Naive thymus-derived CD8-positive, alpha-beta T cell (primary cell): ENCODE measurements around the gene TMEM14A. TPM values are rescaled to one million over a fixed set of nuclear protein-coding genes. Genes with fewer than 3 reads are reported as not detected.

Experiments used
- ATAC-seq, 2 donors: fragments of 150-1000 bp; cut with Tn5 transposase in 1 of 2; sonication (Bioruptor Pico), chemical (Tn5 transposase) in 1 of 2; 1 replicate in 1 of 2; 2 replicates in 1 of 2; pipeline ENCODE4 v1.10.0; 2021; ENCODE audit warnings: mild to moderate bottlenecking in 2 of 2, moderate library complexity in 2 of 2
- POLR2A ChIA-PET: fragments of 350-600 bp; sonication (Branson Sonifier 250); formaldehyde crosslinking; loops from one replicate; lab custom pipeline; 2021; ENCODE audit warnings: antibody characterized with exemption; lab: Charles Lee
- DNase-seq, 10 donors: peaks; one replicate each; pipeline versions ENCODE4 v3.0.0 to v3.0.0-alpha.2; 2020 to 2022
- H3K27ac Mint-ChIP-seq, 10 donors: one replicate each; pipeline ENCODE4 v1.8.0; 2020 to 2022; ENCODE audit warnings: mild to moderate bottlenecking in 10 of 10, mixed read lengths in 10 of 10, moderate library complexity in 4 of 10, inconsistent platforms in 1 of 10
- H3K27me3 Mint-ChIP-seq, 5 donors: one replicate each; pipeline ENCODE4 v1.8.0; 2021 to 2022; ENCODE audit warnings: mixed read lengths in 5 of 5
- H3K36me3 Mint-ChIP-seq, 3 donors: one replicate each; pipeline ENCODE4 v1.8.0; 2020 to 2022; ENCODE audit warnings: mixed read lengths in 3 of 3, mild to moderate bottlenecking in 2 of 3, inconsistent platforms in 1 of 3
- H3K4me1 Mint-ChIP-seq, 4 donors: one replicate each; pipeline ENCODE4 v1.8.0; 2021 to 2022; ENCODE audit warnings: mixed read lengths in 4 of 4
- H3K4me3 Mint-ChIP-seq, 10 donors: one replicate each; pipeline ENCODE4 v1.8.0; 2020 to 2022; ENCODE audit warnings: mild to moderate bottlenecking in 10 of 10, mixed read lengths in 10 of 10, moderate library complexity in 6 of 10, inconsistent platforms in 1 of 10
- H3K9me3 Mint-ChIP-seq, 9 donors: one replicate each; pipeline ENCODE4 v1.8.0; 2020 to 2022; ENCODE audit warnings: mixed read lengths in 9 of 9, mild to moderate bottlenecking in 3 of 9, inconsistent platforms in 1 of 9, moderate library complexity in 1 of 9
- polyA plus RNA-seq, 3 donors: library from polyadenylated mRNA; unstranded; fragments of 300-500 nt; fragmentation: Illumina TruSeq; gene quantifications; one replicate each; pipeline ENCODE4 v1.2.3, GENCODE V29; 2021
- total RNA-seq, 8 experiments: library from RNA in 2 of 8; stranded (reverse) in 2 of 8; gene quantifications; one replicate each; pipeline ENCODE4 v1.2.3 and lab custom pipeline; 2021 to 2026

Gene TMEM14A
- total RNA-seq (1 to 10 TPM; 7.3 to 8.3 TPM), polyA plus RNA-seq (10 to 100 TPM; 22.4 to 36.0 (median 32.7) TPM), total RNA-seq (lab: John Stamatoyannopoulos, UW) (3.0 to 8.8 (median 5.2) reads per million in 6 experiments)

DNA sequence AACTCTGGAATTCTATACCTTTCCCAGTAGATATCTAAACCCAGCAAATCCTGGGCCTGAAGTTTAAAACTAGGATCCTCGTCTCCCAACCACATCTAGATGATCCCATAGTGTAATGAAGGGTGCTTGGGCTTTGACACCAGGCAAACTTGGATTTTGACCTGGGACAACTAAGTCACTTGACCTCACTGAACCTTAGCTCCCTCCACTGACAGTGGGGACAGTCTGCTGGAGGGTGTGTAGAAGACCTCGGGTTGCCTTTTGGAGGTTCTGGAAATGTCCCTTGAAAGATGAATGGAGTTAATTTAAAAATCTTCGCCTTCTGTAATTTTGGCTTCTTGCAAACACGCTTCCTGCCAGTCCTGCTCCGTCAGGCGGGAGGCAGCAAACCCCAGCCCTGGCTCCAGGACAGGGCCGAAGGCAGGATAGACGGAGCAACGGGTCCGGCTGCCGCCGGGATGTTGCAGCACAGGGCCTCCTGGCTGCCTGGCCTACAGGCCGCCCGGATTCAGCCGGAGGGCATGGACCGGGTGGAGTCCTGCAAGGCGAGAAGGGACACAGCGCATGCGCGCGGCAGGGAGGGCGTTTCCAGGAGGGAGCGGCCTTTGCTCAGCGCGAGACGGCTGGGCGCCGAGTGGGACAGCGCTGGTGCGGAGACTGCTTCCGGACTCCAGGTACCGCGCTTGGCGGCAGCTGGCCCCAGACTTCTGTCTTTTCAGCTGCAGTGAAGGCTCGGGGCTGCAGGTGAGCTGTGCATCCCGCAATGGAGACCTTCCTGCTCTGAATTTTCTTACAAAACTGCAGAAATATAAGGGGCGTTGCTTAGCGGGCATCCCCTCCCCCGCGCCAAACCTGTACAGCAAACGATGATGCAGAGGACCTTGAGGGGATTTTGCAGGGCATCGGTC, at the start of gene TMEM14A:
Gene TMEM14A, plus strand, starts transcription at position 612 of the 908 bp plus-strand sequence. CDS start 5,990 bp downstream, outside the sequence.
- H3K4me3 Mint-ChIP-seq: peak within 1 kb of the TSS; percentile 84 to 95 (median 92)
- H3K27me3 Mint-ChIP-seq: no peaks in the 10 kb centered on the region
- POLR2A ChIA-PET: no interaction called here
- no peaks in the 10 kb centered on the region for H3K9me3 Mint-ChIP-seq
- peak; percentile 80 to 95 (median 89) for DNase-seq
- H3K36me3 Mint-ChIP-seq: peaks cover 0 to 7% (median 2%) of the 10 kb centered on the region in 3 donors
- peaks cover 11 to 37% (median 24%) of the 10 kb centered on the region in 4 donors for H3K4me1 Mint-ChIP-seq
- peak; percentile 95 to 98 for ATAC-seq
- peak within 1 kb of the TSS; percentile 76 to 94 (median 89) for H3K27ac Mint-ChIP-seq

- no peaks in the 10 kb centered on the region for H3K4me1 Mint-ChIP-seq
- H3K27me3 Mint-ChIP-seq: peaks cover 2 to 13% (median 8%) of the 10 kb centered on the region in 5 donors
- no peaks in the 10 kb centered on the region for H3K9me3 Mint-ChIP-seq
- H3K36me3 Mint-ChIP-seq: no peaks in the 10 kb centered on the region
- H3K27ac Mint-ChIP-seq: no peak overlapping the region
- ATAC-seq (no peak), DNase-seq (no peak)
- POLR2A ChIA-PET: no interaction called here
- no peak overlapping the region for H3K4me3 Mint-ChIP-seq
These were observed 49.3 kb upstream of the TMEM14A start for GRCh38 chr6:52621631-52622030.

DNA sequence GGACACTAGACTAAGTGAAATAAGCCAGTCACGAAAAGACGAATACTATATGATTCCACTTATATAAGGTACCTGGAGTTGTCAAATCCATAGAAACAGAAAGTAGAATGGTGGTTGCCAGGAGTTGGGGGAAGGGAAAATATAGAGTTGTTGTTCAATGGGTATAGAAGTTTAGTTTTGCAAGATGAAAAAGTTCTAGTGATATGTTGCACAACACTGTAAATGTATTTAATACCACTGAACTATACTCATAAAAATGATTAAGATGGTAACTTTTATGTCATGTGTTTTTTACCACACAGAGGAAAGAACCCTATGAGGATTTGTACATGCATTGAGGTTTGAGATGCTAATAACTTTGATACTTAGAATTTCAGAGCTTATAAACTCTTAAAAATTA, 48.1 kb upstream of the TMEM14A start:
- peaks cover 2 to 13% (median 6%) of the 10 kb centered on the region in 5 donors for H3K27me3 Mint-ChIP-seq

GRCh38 chr6:52632011-52632410, 38.9 kb upstream of the TMEM14A start:
- Mint-ChIP-seq H3K9me3 (no peaks in the 10 kb centered on the region), H3K4me3 (no peak overlapping the region), H3K36me3 (no peaks in the 10 kb centered on the region), H3K27me3 (no peaks in the 10 kb centered on the region), H3K27ac (no peak overlapping the region), H3K4me1 (peaks cover 2 to 7% (median 5%) of the 10 kb centered on the region in 4 donors)
- ATAC-seq: no peak
- POLR2A ChIA-PET: no interaction called here
- no peak for DNase-seq

More for the DNA sequence above, 48.1 kb upstream of the TMEM14A start:
- H3K36me3 Mint-ChIP-seq: no peaks in the 10 kb centered on the region
- no peak overlapping the region for H3K4me3 Mint-ChIP-seq
- H3K27ac Mint-ChIP-seq: no peak overlapping the region
- no peak for DNase-seq
- POLR2A ChIA-PET: no interaction called here
- no peak for ATAC-seq
- no peaks in the 10 kb centered on the region for H3K4me1 Mint-ChIP-seq
- no peaks in the 10 kb centered on the region for H3K9me3 Mint-ChIP-seq

DNA sequence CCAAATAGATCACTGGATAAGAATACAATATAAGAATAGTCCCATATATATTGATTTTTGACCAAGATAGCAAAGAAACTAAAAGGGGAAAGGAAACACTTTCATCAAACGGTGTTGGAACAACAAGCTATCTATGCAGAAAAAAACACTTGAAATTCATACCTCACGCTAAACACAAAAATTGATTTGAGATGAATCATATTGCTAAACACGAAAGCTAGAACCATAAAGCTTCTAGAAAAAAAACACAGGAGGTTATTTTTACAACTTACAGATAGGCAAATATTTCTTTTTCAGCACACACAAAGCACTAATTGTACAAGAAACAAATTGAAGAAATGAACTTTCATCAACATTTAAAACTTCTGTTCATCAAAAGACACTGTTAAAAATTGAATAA, 36.7 kb upstream of the TMEM14A start:
- ATAC-seq (no peak), DNase-seq (no peak)
- Mint-ChIP-seq H3K9me3 (no peaks in the 10 kb centered on the region), H3K27me3 (peaks cover 0 to 3% (median 0%) of the 10 kb centered on the region in 5 donors), H3K4me1 (peaks cover 2 to 7% (median 5%) of the 10 kb centered on the region in 4 donors), H3K36me3 (no peaks in the 10 kb centered on the region), H3K4me3 (no peak overlapping the region), H3K27ac (no peak overlapping the region)
- POLR2A ChIA-PET: no interaction called here

DNA sequence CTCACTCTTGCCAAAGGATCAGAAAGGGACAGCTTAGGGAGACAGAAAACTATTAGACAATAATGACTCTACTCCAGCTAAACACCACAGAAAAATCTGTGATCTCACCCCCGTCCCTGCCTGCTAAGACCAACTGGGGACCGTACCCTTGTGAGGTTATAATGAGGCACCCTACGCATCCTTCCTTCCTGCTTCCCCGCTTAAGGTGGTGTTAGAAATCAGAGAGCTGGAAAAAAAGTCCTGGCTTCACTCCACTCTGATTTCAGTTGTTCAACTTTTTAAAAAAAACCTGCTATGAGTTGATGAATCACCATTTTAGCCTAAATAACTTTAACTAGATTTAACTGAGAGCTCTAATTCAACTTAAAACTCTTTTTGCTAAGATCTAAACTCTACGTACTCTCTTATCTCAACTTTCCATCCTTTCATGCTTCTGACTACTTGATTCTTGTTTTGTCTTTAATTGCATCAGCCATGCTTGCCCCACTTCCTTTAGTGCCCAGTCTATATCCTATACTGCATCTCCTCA, 35.8 kb upstream of the TMEM14A start:
- Mint-ChIP-seq H3K4me1 (peaks cover 2 to 7% (median 5%) of the 10 kb centered on the region in 4 donors), H3K36me3 (no peaks in the 10 kb centered on the region), H3K27me3 (peaks cover 2 to 7% (median 6%) of the 10 kb centered on the region in 5 donors), H3K9me3 (no peaks in the 10 kb centered on the region), H3K27ac (peak overlapping the region in 1 of 10 donors; percentile 0), H3K4me3 (peak overlapping the region in 3 of 10 donors; percentile 0 to 12 (median 2))
- DNase-seq (no peak), ATAC-seq (no peak)
- POLR2A ChIA-PET: no interaction called here

GRCh38 chr6:52636830-52637229, 34.1 kb upstream of the TMEM14A start:
- Mint-ChIP-seq H3K4me1 (peaks cover 2 to 8% (median 7%) of the 10 kb centered on the region in 4 donors), H3K27me3 (peaks cover 3 to 21% (median 15%) of the 10 kb centered on the region in 5 donors), H3K4me3 (no peak overlapping the region), H3K27ac (no peak overlapping the region), H3K36me3 (no peaks in the 10 kb centered on the region), H3K9me3 (no peaks in the 10 kb centered on the region)
- DNase-seq (no peak), ATAC-seq (no peak)
- POLR2A ChIA-PET: no interaction called here

DNA sequence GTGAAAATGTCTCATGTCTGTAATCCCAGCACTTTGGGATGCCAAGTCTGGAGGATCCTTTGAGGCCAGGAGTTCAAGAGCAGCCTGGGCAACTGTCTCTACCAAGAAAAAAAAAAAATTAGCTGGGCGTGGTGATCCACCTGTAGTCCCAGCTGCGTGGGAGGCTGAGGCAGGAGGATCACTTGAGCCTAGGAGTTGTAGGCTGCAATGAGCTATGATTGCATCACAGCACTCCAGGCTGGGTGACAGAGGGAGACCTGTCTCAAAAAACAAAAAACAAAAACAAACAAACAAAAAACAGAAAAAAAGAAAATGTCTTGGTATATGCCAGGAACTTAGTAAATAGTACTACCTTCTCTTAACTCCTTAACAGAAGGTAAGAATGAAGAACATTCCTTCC, 31.4 kb upstream of the TMEM14A start:
- Mint-ChIP-seq H3K4me3 (no peak overlapping the region), H3K4me1 (peaks cover 2 to 11% (median 7%) of the 10 kb centered on the region in 4 donors), H3K27me3 (peaks cover 5 to 22% (median 17%) of the 10 kb centered on the region in 5 donors), H3K9me3 (no peaks in the 10 kb centered on the region), H3K27ac (no peak overlapping the region), H3K36me3 (no peaks in the 10 kb centered on the region)
- ATAC-seq (no peak), DNase-seq (no peak)
- POLR2A ChIA-PET: interaction anchor here (0.6 kb wide), 1 partner anchor 216 kb away, joined by 4 read pairs; no protein-coding TSS in a partner anchor

GRCh38 chr6:52640170-52640569, 30.7 kb upstream of the TMEM14A start:
- DNase-seq (no peak), ATAC-seq (no peak)
- no peak overlapping the region for H3K27ac Mint-ChIP-seq
- peaks cover 2 to 7% (median 4%) of the 10 kb centered on the region in 4 donors for H3K4me1 Mint-ChIP-seq
- H3K36me3 Mint-ChIP-seq: no peaks in the 10 kb centered on the region
- H3K9me3 Mint-ChIP-seq: no peaks in the 10 kb centered on the region
- H3K4me3 Mint-ChIP-seq: no peak overlapping the region
- H3K27me3 Mint-ChIP-seq: peaks cover 5 to 22% (median 17%) of the 10 kb centered on the region in 5 donors
- POLR2A ChIA-PET: no interaction called here

DNA sequence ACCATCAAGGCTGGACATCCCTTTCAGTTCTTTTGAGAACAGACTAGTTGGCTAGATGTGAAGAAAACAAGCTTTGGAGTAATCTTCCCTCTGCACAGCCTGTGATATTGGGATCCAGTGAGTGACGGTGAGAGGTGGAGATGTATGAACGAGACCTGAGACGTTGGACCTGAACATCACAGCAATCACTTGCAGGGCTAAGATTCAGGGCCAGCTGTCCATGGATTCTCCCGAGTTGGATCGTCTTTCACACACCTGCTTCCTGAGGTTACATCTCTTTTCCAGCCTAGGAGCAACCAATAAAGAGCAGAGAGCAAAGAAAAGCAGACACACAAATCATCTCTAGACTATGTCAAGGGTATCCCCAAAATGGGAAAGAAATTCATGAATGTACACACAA, 30.0 kb upstream of the TMEM14A start:
- DNase-seq: no peak
- Mint-ChIP-seq H3K27me3 (peaks cover 5 to 22% (median 18%) of the 10 kb centered on the region in 5 donors), H3K27ac (no peak overlapping the region), H3K4me1 (peaks cover 0 to 7% (median 0%) of the 10 kb centered on the region in 4 donors), H3K4me3 (no peak overlapping the region), H3K9me3 (no peaks in the 10 kb centered on the region), H3K36me3 (no peaks in the 10 kb centered on the region)
- ATAC-seq: no peak
- POLR2A ChIA-PET: no interaction called here

DNA sequence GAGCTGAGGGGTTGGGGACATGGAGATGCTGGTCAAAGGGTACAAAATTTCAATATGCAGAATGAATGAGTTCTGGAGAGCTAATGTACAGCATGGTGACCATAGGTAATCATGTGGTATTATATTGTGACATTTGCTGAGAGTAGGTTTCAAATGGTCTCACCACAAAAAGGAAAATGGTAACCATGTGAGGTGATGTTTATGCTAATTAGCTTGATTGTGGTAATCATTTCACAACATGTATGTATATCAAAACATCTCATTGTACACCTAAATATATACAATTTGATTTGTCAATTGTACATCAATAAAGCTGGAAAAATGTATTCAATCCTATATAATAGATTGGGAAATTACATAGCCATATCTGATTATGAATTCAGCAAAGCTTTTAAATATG, 29.5 kb upstream of the TMEM14A start:
- Mint-ChIP-seq H3K27ac (no peak overlapping the region), H3K4me3 (no peak overlapping the region), H3K36me3 (no peaks in the 10 kb centered on the region), H3K27me3 (peaks cover 5 to 22% (median 18%) of the 10 kb centered on the region in 5 donors), H3K4me1 (peaks cover 0 to 7% (median 0%) of the 10 kb centered on the region in 4 donors), H3K9me3 (no peaks in the 10 kb centered on the region)
- DNase-seq: no peak
- POLR2A ChIA-PET: no interaction called here
- ATAC-seq: no peak

- DNase-seq (no peak), ATAC-seq (no peak)
- Mint-ChIP-seq H3K36me3 (peaks cover 0 to 2% (median 0%) of the 10 kb centered on the region in 3 donors), H3K27ac (no peak overlapping the region), H3K4me1 (peaks cover 0 to 7% (median 0%) of the 10 kb centered on the region in 4 donors), H3K27me3 (peaks cover 5 to 22% (median 19%) of the 10 kb centered on the region in 5 donors), H3K9me3 (no peaks in the 10 kb centered on the region), H3K4me3 (no peak overlapping the region)
- POLR2A ChIA-PET: no interaction called here
These were observed 29.1 kb upstream of the TMEM14A start for GRCh38 chr6:52641826-52642225.

DNA sequence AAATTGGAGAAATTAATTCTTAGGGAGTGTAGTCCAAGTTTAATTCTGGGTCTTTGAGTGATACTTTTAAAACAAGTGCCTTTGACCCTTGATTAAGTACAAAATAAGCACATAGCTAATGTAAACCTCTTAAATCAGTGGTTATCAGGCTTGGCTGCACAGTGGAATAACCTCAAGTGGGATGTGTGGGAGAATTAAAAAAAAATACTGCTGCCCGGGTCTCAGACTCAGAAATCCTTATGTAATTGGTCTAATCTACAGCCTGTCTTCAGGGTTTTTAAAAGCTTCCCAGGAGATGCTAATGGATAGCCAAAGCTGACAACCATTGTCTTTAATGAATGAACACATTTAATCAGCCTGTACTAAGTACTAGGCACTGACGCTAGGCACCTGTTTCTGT, 28.5 kb upstream of the TMEM14A start:
- no peak for DNase-seq
- POLR2A ChIA-PET: no interaction called here
- H3K9me3 Mint-ChIP-seq: no peaks in the 10 kb centered on the region
- peaks cover 5 to 23% (median 21%) of the 10 kb centered on the region in 5 donors for H3K27me3 Mint-ChIP-seq
- no peak overlapping the region for H3K4me3 Mint-ChIP-seq
- H3K27ac Mint-ChIP-seq: no peak overlapping the region
- H3K4me1 Mint-ChIP-seq: peaks cover 0 to 7% (median 0%) of the 10 kb centered on the region in 4 donors
- peaks cover 0 to 2% (median 0%) of the 10 kb centered on the region in 3 donors for H3K36me3 Mint-ChIP-seq
- no peak for ATAC-seq
